GDM1 (cell line): ENCODE results near the gene RABEPK.
"Not testable (repeated sequence)": the region's sequence is repeated elsewhere in the genome, so short reads cannot be mapped to it uniquely, and the experiment has no call there.

ENCODE experiments used
- DNase-seq: peaks from one replicate; lab custom pipeline; 2025; lab: John Stamatoyannopoulos, UW

The RABEPK gene

DNA sequence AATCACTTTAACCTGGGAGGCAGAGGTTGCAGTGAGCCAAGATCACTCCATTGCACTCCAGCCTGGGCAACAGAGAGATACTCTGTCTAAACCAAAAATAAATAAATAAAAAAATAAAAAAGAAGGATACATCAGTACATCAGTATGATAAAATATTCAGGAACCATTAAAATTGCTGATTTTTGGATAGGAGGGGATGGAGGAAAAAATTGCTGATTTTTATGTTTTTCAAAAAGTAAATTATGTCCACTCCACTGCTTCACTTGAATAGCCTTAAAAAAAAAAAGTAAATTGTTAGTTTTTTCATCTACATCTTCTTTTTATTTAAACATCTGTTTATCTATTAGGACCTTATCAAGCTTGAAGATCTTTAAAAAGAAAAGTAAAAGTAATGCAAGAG, 53.9 kb downstream of the RABEPK start:
- DNase-seq = no peak

DNA sequence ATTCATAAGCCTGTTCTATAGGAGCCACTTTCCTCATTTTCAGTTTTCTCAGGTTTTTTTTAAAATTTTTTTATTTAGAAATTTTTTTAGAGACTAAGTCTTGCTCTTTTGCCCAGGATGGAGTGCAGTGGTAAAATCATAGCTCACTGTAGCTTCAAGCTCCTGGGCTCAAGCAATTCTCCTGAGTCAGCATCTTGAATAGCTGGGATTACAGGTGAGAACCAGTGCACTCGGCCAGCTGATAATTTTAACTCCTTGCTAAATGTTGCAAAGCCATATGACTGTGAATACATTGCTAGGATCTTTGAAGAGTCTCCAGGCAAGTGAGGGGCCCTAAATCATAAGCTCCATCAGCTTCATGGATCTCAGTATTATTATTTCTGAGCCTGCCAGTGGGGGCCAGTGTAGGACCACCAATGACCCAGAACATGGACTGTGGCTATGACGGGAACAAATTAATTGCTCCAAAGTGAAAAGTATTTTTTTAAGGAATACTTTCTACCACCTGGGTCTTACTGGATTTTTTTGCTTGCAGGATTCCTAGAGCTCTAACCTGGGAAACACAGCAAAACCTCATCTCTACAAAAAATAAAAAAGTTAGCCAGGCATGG, 55.5 kb downstream of the RABEPK start:
- DNase-seq = no peak

DNA sequence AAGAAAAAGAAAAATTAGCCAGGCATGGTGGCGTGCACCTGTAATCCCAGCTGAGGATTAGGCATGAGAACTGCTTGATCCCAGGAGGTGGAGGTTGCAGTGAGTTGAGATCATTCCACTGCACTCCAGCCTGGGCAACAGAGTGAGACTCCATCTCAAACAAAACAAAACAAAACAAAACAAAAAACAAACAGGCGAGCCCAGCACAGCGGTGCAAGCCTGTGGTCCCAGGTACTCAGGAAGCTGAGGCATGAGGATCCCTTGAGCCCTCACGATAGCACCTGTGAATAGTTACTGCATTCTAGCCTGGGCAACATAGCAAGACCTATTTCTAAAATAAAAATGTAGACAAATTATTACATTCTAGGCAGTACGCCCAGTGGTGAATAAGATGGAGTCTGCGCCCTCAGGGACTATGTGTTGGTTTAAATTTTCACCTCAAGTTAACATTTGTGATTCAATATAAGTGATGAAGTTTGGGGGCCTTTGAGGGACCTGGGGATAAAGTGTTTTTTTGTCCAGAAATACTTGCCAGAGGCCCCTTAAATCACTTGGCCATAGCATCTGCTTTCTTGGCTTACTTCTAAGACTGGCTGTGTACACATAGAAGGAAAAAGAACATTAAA, 57.9 kb downstream of the RABEPK start:
- DNase-seq = no peak

DNA sequence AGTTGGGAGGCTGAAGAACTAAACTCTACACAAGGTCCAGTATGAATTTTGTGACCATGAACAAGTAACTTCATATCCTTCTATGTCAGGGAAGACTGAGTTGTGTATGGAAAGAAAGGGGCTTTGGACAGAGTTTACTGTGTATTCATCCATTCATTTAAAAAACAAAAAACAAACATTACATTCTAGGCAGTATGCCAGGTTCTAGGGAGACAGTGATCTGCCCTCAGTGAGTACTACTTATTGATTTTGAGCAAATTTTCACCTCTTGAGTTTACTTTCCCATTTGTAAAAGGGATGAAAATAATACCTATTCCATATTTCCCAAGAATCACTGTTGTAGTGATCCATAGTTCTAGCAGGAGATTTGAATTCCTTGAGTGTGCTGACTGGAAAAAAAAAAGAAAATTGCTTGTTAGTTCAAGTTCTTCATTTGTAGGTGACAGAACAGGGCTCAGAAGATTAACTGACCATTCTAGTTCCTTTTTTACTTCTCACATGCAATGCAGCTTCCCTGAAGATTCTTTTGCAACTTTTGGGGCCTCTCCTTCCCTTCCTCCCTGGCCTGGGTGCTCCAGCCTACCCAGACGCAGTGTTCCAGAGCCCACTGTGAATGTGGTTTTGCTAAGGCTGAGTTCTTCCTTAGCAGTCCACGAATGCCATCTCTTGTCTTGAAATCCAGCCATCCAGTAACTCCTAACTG, 58.6 kb downstream of the RABEPK start:
- DNase-seq = peak; percentile 17

DNA sequence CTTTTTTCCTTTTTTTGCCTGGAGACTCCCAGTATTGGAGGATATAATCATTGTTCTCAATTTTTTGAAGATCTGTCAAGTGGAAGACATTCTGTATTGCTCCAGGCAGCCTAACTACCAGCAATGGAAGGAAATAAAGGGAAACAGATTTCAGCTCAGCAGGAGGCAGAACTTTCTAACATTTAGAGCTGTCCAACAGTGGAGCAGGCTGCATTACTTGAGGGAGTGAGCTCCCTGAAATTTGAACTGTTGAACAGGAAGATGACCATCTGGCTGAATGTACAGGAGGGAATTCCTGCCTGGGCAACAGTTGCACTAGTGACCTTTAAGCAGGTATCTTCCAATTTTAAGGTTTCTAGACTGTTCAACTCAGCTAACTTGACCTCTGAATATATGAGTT, 60.2 kb downstream of the RABEPK start:
- no peak for DNase-seq

DNA sequence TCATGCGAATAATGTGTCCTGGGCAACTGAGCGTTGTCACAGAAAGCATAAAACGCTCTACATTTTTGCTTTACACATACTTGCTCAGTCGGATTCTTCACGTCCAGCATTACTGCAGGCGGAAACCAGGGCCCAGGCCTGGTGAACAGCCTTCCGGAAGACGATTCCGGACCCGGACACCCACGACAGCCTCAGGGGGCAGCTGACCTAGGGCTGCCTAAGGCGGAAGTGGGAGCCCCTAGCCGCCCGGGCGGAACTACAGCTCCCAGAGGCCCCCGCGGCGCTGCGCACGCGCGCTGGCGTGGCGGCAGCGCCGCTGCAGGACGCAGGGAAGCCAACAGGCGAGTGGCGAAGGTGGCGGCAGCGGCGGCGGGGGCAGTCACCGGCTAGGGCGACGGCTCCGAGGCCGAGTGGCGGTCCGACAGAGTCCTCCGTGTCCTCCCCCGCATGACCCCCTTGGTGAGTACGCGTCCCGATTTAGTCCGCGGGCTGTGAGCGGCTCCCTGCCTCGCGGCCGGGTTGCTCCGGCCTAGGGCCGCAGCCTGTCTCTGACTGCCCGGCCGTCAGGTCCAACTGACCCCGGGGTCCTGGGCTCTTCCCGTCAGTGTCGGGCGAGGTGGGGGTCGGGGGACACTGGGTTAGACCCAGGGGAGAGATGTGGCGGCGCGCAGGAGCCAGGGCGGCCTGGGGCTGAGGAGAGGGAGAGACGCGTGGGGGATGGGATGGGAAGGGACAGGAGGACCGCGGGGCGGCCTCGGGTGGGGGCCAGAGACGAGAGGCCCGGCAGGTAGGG, 61.4 kb downstream of the RABEPK start, which contains the start of gene GAPVD1:
TSS of gene GAPVD1 (plus strand) at position 326 of the 793 bp plus-strand sequence. CDS start 37,096 bp downstream, outside the sequence.
- peak; percentile 84 for DNase-seq

DNA sequence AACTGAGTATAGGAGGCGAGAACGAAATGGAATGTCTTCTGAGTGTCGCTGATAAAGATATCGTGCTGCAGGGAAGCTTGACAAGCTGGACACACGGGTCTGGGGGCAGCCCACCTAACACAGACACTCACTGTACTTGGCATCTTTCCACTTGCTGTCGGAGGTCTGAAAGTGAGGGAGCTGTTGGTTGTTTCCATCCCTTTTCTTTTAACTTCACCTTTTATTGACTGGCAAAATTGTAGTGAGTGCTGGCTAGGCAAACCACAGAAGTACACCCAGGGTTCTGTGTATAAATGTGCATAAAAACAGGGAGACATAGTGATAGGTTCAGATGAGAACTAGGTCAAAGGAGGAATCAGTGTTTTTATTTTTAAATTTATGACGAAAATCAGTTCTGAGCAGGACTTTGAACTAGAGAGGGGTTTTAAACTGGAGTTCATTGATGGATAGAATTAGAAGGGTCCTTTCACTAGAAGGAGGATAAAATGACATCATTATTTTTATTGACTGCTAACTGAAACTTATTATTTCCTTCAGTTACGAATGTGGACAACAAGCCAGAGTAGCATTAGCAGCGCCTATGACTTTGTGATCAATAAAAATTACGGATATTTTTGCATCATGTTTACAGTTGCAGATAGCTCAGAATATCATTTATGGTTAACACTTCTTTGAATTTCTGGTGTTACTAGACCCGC, 62.1 kb downstream of the RABEPK start:
- DNase-seq = no peak

DNA sequence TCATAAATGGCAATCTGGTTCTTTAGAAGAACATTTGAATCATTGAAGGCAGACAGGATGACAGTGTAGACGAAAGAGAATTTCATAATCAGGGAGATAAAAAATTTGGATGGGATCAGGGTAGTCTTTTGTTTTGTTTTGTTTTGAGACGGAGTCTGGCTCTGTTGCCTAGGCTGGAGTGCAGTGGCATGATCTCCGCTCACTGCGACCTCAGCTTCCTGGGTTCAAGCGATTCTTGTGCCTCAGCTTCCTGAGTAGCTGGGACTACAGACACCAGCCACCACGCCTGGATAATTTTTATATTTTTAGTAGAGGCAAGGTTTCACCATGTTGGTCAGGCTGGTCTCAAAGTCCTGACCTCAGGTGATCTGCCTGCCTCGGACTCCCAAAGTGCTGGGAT, 63.7 kb downstream of the RABEPK start:
- not testable (repeated sequence) for DNase-seq

DNA sequence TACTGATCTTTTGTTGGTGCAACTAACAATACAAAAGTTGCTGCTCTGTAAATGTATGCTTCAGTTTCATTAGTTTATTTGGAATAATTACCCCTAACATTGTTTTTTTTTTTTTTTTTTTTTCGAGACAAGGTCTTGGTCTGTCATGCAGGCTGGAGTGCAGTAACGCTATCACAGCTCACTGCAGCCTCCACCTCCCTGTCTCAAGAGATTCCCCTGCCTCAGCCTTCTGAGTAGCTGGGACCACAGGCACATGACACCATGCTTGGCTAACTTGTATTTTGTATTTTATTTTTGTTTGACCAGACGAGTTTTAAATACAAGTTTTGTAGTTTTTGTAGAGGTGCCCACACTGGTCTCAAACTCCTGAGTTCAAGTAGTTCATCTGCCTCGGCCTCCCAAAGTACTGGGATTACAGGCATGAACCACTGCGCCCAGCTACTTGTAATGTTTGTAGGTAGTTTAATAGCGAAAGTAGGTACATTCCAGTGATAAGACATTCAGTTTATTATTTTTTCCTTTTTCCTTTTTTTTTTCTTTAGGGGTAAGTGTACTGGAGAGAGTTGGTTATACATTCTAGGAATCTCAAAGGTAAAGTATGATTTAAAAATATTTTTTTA, 68.2 kb downstream of the RABEPK start:
- DNase-seq = no peak

DNA sequence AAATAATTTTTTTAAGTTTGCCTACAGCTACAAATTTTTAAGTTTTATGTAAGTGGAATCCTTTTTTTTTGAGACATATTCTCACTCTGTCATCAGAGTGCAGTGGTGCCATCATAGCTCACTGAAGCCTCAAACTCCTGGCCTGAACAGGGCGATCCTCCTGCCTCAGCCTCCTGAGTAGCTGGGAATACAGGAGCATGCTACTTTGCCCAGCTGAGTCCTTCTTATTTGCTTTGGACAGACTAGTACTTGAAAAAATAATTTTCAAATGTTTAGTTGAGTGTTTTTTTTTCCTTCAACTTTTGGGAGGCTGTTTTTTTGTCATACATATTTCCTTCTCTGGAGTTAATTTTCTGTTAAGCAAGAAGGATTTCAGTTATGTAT, 68.7 kb downstream of the RABEPK start:
- DNase-seq = no peak

DNA sequence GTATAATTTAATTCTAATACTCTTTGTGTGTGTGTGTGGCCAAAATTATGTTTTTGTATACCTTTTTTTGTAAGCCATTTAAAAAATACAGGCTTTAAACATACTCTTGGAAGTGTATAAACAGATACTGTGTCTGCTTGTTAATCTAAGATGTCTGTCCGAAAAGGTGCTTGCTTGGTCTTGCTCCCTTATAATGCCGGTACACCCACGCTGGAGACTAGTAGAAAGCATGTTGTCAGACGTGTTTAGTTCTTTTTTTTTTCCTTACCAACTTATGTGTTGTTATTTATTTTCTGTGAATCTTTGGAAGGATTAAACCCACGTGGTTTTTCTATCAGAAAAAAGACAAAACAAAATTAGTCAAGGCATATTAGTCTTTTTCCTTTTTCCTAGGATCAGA, 70.7 kb downstream of the RABEPK start:
- no peak for DNase-seq

DNA sequence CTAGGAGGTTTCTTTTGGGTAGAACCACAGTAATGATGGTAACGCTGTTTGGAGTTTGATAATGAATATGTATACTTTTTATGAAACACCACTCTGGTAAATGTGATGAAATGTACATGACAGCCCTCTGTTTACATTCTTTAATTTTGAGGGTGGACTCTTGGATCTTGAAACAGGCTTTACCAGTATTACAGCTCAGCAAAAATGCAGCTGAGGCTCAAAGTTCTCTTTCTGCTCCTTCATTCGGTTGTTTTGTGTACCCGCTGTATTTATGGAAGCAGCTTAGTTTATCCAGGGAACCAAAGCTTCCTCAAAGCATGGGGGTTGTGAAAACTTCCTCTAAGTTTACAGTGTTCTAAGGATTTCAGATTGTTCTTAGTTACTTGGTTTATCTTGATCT, 72.4 kb downstream of the RABEPK start:
- DNase-seq = no peak

DNA sequence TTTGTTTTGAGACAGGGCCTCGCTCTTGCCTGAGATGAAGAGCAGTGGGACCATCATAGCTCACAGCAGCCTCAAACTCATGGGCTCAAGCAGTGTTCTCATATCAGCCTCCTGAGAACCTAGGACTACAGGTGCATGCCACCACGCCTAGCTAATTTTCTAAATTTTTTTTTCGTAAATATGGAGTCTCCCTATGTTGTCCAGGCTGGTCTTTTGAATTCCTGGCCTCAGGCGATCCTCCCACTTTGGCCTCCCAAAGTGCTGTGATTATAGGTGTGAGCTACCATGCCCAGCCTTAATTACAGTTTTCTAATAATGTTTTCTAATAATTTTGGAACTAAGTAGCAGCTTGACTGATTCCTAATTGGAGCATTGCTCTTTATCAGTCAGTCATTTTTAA, 76.4 kb downstream of the RABEPK start:
- DNase-seq = no peak

DNA sequence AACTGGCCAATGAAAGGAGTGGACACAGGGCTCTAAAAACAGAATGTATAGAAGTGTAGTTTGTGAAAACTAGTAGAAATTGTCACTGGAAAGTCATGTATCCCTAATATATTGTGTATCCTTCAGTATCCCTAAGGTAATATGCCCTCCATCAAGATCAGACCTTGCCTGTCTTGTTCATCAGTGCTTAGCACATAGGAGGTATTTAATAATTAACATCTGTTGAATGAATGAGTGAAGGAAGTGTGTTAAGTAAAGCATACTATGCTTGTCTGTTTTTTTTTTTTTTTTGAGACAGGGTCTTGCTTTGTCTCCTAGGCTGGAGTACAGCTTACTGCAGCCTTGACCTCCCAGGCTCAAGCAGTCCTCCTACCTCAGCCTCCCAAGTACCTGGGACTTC, 77.1 kb downstream of the RABEPK start:
- no peak for DNase-seq

DNA sequence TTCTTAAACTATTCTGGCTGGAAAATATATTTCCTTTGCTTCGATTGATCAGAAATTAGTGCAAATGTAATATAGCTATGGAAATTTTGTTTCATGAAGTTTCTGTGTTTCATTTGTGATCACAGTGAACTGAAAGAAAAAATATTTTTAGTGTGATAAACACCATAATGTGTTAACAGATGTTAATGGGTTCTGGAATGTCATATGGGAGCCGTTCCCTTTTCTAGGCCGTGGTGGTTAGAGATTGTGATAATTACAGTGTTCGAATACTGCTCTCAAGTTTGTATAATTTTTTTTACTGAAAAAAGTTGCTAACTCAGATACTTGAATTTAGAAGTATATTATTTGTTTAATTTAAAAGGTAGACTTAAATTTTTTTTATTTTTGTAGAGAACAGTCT, 80.6 kb downstream of the RABEPK start:
- DNase-seq = no peak
